ENCODE data around the gene DUOX2.

DNA sequence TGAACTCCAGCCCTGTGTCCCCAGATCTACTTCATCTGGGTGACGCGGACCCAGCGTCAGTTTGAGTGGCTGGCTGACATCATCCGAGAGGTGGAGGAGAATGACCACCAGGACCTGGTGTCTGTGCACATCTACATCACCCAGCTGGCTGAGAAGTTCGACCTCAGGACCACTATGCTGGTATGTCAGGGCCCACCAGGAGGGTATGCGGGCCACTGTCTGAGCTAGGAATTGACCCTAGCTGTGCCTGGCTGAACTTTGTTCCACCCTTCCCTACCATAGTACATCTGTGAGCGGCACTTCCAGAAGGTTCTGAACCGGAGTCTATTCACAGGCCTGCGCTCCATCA is 49.5 kb upstream of the DUOX2 start:
- TF ChIP-seq, protein P1, sequence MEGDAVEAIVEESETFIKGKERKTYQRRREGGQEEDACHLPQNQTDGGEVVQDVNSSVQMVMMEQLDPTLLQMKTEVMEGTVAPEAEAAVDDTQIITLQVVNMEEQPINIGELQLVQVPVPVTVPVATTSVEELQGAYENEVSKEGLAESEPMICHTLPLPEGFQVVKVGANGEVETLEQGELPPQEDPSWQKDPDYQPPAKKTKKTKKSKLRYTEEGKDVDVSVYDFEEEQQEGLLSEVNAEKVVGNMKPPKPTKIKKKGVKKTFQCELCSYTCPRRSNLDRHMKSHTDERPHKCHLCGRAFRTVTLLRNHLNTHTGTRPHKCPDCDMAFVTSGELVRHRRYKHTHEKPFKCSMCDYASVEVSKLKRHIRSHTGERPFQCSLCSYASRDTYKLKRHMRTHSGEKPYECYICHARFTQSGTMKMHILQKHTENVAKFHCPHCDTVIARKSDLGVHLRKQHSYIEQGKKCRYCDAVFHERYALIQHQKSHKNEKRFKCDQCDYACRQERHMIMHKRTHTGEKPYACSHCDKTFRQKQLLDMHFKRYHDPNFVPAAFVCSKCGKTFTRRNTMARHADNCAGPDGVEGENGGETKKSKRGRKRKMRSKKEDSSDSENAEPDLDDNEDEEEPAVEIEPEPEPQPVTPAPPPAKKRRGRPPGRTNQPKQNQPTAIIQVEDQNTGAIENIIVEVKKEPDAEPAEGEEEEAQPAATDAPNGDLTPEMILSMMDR (IDR thresholded peaks at IDR 0.05), result no peak
- TF ChIP-seq EZH2 (IDR thresholded peaks at IDR 0.05), result no peak
- no peak for TF ChIP-seq EZH2phosphoT487 (IDR thresholded peaks at IDR 0.05)
